ENCODE data around the gene OLFML2B. TPM values are rescaled to one million over a fixed set of nuclear protein-coding genes. Genes with fewer than 3 reads are reported as not detected.

The OLFML2B gene
- total RNA-seq, 1 experiment from 2014 or later: 3.4 TPM

GRCh38 chr1:161981126-161981525 lies 42.5 kb downstream of the OLFML2B start:
- CTCF ChIA-PET: no interaction called here
- TF ChIP-seq EZH2 (IDR thresholded peaks at IDR 0.05; ENCODE audit: borderline replicate concordance, low read depth, low read length, poor library complexity, severe bottlenecking) (no peak), CTCF (conservative IDR thresholded peaks at IDR 0.05; ENCODE audit: low read depth, low read length) (no peak)
- H3K4me3 ChIP-seq (ENCODE audit: low read depth, low read length, poor library complexity, severe bottlenecking): no peak overlapping the region
- no peaks in the 10 kb centered on the region for H3K27me3 ChIP-seq (replicated peaks; ENCODE audit: insufficient read depth, low read depth, low read length, poor library complexity)
- no peaks in the 10 kb centered on the region for H3K36me3 ChIP-seq (ENCODE audit: insufficient read depth, low read length, poor library complexity, severe bottlenecking)
- DNase-seq (ENCODE audit: low spot score): no peak
- no peak overlapping the region for H3K27ac ChIP-seq (ENCODE audit: low read depth, low read length, poor library complexity, severe bottlenecking)
- POLR2A ChIA-PET (ENCODE audit: low non-redundant PET): no interaction called here
- H3K9me3 ChIP-seq (ENCODE audit: low read depth, low read length, poor library complexity, severe bottlenecking): no peaks in the 10 kb centered on the region
- BruUV-seq (replicated peaks): no TSS peak
- no peaks in the 10 kb centered on the region for H3K4me1 ChIP-seq (ENCODE audit: insufficient read depth, low read length, poor library complexity, severe bottlenecking)
- intact Hi-C loops (cut with micrococcal nuclease; ENCODE audit: unreplicated experiment): no loop called here

DNA sequence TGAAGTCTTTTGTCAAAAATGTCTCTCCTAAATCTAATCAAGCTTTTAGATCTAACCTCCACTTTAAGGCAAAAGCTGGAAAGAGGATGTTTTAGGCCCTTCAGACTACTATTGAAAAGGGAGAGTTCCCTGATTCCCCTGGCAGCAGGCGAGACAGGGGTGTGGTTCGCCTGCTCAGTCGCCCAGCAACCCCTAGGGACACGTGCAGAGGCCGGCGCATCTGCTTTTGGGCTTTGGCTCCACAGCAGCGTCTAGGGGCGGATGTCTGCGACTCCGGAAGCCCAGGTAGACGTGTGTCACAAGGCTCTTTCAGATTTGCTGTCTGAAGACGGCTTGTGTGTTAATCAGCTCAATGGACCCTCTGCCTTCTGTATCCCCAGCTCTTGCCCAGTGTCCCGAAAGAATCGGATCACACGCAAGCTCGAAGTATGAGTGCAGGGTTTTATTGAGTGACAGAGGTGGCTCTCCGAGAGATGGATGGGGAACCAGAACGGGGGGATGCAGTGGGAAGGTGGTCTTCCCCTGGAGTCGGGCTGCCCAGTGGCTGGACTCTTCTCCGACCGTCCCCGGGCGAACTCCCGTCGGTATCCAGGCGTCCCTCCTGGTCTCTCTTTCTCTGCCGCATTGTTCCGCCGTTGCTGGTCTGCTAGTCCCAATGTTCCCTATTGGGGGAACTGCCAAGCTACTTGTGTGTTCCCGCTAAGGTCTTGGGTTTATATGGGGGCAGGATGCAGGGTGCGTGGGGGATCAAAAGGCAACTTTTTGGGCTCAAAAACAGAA lies 45.5 kb downstream of the OLFML2B start:
- no peak for TF ChIP-seq EZH2 (IDR thresholded peaks at IDR 0.05; ENCODE audit: borderline replicate concordance, low read depth, low read length, poor library complexity, severe bottlenecking)
- no peak for TF ChIP-seq CTCF (conservative IDR thresholded peaks at IDR 0.05; ENCODE audit: low read depth, low read length)
- DNase-seq (ENCODE audit: low spot score): no peak
- no peak overlapping the region for H3K4me3 ChIP-seq (ENCODE audit: low read depth, low read length, poor library complexity, severe bottlenecking)
- intact Hi-C loops (cut with micrococcal nuclease; ENCODE audit: unreplicated experiment): no loop called here
- ChIA-PET CTCF (no interaction called here), POLR2A (ENCODE audit: low non-redundant PET) (no interaction called here)
- H3K27ac ChIP-seq (ENCODE audit: low read depth, low read length, poor library complexity, severe bottlenecking): no peak overlapping the region
- no peaks in the 10 kb centered on the region for H3K4me1 ChIP-seq (ENCODE audit: insufficient read depth, low read length, poor library complexity, severe bottlenecking)
- H3K9me3 ChIP-seq (ENCODE audit: low read depth, low read length, poor library complexity, severe bottlenecking): no peaks in the 10 kb centered on the region
- BruUV-seq (replicated peaks): no TSS peak
- no peaks in the 10 kb centered on the region for H3K36me3 ChIP-seq (ENCODE audit: insufficient read depth, low read length, poor library complexity, severe bottlenecking)
- H3K27me3 ChIP-seq (replicated peaks; ENCODE audit: insufficient read depth, low read depth, low read length, poor library complexity): no peaks in the 10 kb centered on the region

DNA sequence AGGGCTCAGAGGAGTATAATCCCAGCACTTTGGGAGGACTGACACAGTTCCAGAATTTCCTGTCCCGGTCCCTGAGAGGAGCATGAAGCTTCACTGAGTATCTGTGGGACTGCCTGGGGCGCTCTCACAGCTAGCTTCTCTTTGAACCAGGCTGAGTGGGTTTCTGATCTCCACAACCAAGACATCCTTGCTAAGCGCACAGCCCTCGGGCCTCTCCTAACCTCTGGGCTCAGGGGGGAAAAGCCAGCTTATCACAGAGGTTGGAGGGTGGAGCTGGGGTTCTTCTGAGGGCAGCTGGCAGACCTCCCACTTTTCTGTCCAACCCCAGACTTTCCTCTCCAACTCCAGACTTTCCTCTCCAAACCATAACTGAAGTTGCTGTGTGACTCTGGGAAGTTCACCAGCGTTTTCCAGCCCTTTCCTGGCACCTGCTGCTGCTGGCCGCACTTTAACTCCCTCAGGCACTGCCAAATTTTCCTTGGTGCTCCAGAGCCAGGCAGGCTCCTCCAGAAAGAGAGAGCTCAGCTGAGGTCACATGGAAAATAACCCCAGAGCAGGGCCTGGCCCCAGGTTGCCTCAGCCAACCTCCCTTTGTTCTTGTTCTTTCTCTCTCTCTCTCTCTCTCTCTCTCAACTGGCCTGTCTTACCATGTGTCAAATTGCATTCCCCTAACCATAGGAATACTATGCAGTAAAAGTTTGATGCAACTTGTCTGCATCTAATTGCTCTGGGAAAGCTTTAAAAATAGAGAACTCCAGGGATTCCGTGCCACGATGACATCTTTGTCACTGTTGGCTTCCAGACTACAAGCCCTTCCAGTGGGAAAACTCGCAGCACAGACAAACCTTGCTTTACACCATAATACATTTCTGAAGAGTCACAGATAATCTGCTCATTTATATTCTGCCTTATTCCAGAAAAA lies 49.5 kb downstream of the OLFML2B start:
- no peak overlapping the region for H3K27ac ChIP-seq (ENCODE audit: low read depth, low read length, poor library complexity, severe bottlenecking)
- ChIA-PET POLR2A (ENCODE audit: low non-redundant PET) (no interaction called here), CTCF (no interaction called here)
- H3K4me3 ChIP-seq (ENCODE audit: low read depth, low read length, poor library complexity, severe bottlenecking): no peak overlapping the region
- intact Hi-C loops (cut with micrococcal nuclease; ENCODE audit: unreplicated experiment): no loop called here
- H3K9me3 ChIP-seq (ENCODE audit: low read depth, low read length, poor library complexity, severe bottlenecking): no peaks in the 10 kb centered on the region
- no peak for DNase-seq (ENCODE audit: low spot score)
- H3K36me3 ChIP-seq (ENCODE audit: insufficient read depth, low read length, poor library complexity, severe bottlenecking): no peaks in the 10 kb centered on the region
- no peaks in the 10 kb centered on the region for H3K27me3 ChIP-seq (replicated peaks; ENCODE audit: insufficient read depth, low read depth, low read length, poor library complexity)
- BruUV-seq (replicated peaks): no TSS peak
- no peak for TF ChIP-seq EZH2 (IDR thresholded peaks at IDR 0.05; ENCODE audit: borderline replicate concordance, low read depth, low read length, poor library complexity, severe bottlenecking)
- no peaks in the 10 kb centered on the region for H3K4me1 ChIP-seq (ENCODE audit: insufficient read depth, low read length, poor library complexity, severe bottlenecking)
